Endometrium (tissue), 2 donors: ENCODE results near the gene RAD51B.

Experiments used
- FAIRE-seq: peaks from 2 replicates; lab custom pipeline; 2012; peaks lifted over from hg19 to GRCh38; lab: Jason Lieb, UNC
- donor health status: control.
- donor health status: control.

Gene RAD51B

DNA sequence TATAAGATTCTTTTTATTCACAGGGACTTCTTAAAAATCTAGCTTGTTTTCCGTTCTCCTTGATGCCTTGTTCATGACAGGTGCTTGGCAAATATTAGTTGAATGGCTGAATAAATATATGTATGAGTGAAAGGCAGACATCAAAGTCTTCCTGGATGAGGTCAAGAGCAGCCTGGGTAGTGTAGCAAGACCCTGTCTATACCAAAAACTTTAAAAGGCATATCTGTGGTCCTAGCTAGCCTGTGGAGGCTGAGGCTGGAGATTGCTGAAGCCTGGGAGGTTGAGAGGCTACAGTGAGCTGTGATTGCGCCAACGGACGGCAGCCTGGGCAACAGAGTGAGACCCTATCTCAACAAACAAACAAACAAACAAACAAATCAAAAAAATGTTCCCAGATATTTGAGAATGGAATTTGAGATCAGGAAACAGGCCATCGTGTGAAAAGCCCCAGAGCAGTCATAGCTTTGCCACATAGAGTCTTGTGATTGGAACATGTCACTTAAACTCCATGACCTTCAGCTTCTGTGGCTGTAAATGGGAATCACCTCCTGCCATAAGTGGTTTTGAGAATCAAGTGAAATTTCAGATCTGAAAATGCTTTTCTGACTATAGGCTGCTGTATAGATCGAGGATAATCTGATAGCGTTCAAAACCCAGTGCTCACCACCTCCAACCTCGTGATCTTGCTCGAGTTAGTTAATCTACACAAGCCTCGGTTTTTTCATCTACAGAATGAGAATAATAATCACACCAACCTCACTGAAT is 908.9 kb downstream of the RAD51B start:
- no peak for FAIRE-seq

DNA sequence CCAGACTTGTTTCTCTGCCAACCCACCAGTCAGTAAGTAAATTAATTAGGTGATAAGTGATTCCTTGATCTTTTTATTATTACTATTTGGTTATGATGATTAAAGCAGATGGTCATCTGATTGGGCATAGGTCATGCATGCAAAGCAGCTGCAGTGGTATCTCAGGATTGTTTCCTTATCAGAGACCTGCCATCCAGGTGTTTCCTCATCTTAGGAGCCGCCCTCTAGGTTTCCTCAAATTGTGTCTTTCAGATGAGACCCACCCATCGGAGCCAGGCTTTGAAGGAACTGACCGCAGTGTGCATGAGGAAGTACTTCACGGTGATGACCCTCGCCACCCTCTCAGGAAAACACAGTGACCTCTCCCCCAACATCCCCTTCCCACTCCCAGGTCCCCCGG is 910.0 kb downstream of the RAD51B start:
- no peak for FAIRE-seq

DNA sequence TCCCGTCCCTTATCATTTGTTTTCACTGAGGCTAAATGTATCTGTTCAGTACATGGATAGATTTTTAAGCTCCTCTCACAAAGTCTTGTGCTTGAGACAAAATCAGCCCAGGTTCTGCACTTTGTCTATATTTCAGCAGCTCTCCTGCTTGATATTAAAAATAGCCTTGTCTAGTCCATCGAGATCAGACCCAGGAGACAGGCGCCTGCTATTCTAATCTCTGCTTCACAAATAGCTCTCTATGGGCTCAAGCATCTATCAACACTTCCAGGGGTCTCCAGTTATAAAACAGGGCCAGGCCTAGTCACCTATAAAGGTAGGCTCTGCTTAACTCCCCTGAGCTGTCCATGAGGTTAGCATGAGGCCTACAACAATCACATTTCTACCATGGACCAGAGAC is 910.8 kb downstream of the RAD51B start:
- no peak for FAIRE-seq

GRCh38 chr14:68730811-68731425 is 911.3 kb downstream of the RAD51B start:
- no peak for FAIRE-seq

DNA sequence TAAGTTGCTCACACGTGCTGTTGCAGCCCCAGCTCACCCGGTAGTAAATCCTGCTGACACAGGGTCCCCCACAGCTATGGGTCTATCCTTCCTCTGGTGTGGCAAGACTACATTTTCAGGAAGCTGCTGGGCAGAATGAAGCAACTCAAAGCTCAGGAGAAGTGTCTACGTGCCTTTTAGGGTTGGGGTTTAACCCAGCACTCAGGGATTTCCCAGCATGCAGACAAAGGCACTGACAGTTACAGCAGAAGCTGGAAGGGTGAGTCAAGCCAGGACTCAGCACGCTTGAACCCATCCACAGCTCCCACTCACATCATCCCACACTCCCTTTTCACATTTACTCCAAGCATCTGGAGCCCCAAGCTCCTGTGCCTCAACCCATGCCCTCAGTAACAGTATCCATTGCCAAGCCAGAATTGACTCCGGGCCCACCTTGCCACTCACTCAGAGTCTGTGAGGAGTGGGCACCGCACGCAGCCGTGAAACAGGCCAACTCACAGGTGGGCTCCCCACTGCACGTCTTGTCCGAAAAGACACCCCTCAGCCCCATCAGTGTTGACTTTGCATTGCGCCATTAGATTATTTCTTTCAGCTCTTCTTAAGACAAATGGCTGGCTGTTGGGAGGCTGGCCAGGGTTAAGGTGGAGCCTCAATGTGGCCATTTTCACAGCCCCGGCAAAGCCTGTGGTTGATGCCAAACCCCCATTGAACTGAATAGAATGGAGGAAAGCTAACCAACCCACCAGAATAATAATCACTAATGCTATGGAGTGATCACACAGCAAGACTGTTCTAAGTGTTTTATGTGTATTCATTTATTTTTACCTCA is 913.7 kb downstream of the RAD51B start:
- FAIRE-seq: no peak

DNA sequence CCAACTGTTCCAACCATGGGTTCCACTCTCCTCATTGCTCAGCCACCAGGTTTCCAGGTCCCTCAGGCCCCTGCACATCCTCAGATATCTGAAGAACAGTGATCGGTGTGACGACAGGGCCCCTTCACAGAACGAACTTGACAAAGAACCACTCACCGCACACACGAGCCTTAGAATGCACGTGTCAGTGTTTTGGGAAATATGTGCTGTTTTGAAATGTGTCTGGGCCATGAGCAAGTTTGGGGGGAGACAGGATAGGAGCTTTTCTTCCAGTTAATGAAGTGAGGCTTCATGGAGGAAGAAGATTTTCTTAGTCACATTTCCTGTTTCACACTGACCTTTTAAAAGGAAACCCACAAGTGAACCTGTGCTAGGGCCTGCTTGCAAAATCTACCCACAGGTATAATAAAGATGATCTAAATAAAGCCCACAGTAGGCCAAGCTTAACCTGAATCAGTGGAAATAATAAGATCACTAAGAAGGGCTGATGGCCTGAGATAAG is 914.7 kb downstream of the RAD51B start:
- FAIRE-seq: no peak

DNA sequence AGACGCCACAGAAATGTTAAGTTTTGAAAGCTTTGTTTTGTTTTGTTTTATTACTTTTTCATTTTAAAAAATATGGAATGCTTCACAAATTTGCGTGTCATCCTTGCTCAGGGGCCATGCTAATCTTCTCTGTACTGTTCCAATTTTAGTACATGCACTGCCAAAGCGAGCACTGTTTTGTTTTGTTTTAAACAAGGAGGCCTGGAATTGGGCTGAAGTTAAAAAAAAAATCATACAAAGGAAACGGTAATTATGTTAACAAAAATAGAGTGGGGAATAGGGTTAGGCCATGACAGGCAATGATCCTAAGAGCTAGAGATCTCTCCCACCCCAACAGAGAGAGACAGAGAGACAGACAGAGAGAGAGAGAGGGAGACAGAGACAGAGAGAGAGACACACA is 916.3 kb downstream of the RAD51B start:
- FAIRE-seq: peak; percentile 93

GRCh38 chr14:68736471-68736871 is 916.9 kb downstream of the RAD51B start:
- no peak for FAIRE-seq

DNA sequence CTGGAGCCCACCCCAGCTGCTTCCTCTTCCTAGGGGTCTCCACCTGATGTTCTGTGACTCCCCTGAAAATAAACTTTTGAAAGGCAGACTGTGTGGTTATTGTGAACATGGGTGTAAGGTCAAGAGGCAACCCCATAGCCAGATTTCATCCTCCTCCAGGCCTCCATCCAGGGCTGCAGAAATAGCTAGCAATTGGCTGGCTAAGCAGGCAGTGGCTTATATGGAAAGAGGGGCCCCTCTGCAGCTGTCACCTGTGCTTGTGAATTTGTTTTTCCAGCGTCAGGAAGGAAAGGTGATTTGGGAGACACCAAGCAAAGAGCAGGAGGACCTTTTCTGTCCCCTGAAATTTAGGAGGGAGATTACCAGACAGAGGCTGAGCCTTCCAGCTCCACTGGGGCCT is 917.5 kb downstream of the RAD51B start:
- no peak for FAIRE-seq

GRCh38 chr14:68738559-68738958 is 919.0 kb downstream of the RAD51B start:
- FAIRE-seq: no peak

DNA sequence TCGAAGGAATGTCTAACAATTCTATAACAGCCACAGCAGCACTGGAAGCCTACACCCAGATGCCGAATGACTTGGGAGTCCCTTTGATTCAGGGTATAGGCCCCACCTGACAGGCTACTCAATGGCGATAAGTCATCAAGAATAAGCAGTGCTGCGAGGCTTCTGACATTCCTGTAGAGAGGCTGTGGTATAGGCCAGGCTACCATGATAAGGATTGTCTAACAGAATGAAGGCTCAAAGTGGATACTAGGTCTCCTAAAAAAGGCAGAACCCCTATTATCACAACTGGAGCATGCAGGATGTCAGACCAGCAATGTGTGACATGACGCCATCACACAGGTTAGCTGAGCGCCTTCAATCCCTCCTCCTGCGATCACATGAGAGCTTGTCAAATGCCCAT is 920.1 kb downstream of the RAD51B start:
- no peak for FAIRE-seq

DNA sequence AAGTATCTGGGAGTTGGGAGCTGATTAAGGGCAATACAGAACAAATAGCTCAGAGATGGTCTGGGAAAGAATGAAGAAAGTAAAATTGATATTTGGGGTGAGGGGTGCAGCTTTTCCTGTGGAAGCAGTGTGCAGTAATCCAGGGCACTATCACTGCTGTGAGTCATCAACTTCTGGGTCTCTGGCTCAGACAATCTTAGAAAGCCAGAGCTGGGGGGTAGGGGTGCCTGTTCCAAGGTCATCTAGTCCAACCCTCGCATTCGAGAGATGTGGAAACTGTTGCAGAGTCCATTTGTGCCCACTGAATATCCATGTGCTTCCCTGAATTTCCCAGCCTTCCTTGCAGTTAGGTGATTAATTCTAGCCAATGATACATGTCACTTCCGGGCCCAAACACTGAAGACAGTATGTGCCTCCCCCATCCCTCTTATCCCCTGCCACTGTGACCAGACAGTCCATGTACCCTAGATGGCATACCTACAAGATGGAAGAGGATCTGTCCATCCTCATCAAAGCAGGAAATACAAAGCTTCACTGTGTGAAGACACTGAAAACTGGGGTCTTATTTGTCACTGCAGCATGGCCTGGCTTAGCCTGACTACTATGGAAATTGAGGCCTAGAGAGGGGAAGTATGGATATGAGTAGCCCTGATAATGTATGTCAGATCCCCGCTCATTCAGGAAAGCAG is 921.4 kb downstream of the RAD51B start:
- no peak for FAIRE-seq

- no peak for FAIRE-seq
These were observed 921.9 kb downstream of the RAD51B start for GRCh38 chr14:68741477-68741791.

GRCh38 chr14:68741839-68742470 is 922.4 kb downstream of the RAD51B start:
- FAIRE-seq: no peak

DNA sequence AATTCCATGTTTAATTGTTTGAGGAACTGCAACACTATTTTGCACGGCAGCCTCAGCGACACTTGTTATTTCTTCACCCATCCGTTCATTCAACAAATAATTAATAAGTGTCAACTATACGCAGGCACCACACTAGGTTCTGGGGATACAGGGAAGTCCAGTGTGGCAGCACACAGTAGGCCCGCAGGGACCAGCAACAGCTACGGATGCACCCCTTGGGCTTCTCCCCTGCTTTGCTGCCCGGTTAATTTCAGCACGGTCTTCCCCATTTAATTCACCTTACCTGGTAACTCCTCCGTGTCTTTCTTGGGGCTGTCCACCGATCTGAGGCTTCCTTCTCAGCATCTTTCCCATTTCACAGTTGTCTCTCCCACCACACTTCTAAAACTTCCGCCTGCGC is 925.0 kb downstream of the RAD51B start:
- FAIRE-seq: no peak

DNA sequence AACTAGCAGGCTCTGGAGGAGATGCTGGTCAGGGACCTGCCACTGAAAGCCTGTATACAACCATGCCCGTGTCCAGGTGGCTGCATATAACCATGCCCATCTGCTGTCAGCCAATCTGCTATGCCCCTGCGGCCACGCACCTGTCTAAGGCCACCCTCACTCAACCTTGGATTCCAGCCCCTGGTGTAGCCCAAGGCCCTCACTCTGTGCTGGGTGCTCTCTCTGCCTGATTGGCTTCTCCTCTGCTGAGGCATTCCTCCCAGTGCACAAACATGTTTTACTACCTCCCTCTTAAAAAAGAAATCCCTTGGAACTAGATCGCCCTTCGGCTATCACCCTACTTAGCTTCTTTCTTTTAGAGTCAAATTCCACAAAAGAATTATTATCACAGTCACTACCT is 927.8 kb downstream of the RAD51B start:
- no peak for FAIRE-seq

DNA sequence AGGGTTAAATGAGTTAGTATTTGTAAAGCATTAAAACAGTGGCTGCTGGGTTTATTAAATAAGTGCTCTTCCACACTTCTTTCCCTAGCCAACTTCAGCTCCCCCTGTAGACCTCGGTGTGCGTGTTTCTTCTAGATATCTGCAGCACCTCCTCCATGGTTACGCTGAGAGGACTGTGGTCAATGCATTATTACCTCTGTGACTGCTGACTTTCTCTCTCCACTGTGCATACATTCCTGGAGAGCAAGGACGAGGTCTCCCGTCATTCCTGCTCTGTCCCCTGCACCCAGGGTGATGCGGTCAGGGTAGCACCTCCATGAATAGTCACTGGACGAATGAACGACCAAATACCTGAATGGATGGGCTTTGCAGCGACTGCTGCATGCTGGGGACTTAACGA is 928.7 kb downstream of the RAD51B start:
- FAIRE-seq: no peak

DNA sequence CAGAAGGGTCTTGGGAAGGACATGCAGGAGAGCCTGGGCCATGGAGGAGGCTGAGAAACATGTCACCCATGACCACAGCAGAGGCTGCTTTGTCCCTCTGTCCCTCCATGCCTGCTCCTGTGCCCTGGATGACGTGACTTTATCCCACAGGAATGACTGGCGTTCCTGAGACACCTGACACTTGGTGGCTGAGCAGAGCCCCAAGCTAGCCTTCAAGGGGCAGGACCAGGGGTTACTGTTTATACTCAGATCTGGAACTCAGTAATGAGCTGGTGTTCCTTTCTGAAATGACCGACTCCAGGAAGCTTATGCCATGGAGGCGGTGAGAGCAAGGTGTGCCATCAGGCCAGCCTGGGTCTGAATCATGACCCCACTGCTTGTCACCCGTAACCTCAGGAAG is 929.1 kb downstream of the RAD51B start:
- FAIRE-seq: no peak

- no peak for FAIRE-seq
These were observed 930.2 kb downstream of the RAD51B start for GRCh38 chr14:68749487-68750475.

DNA sequence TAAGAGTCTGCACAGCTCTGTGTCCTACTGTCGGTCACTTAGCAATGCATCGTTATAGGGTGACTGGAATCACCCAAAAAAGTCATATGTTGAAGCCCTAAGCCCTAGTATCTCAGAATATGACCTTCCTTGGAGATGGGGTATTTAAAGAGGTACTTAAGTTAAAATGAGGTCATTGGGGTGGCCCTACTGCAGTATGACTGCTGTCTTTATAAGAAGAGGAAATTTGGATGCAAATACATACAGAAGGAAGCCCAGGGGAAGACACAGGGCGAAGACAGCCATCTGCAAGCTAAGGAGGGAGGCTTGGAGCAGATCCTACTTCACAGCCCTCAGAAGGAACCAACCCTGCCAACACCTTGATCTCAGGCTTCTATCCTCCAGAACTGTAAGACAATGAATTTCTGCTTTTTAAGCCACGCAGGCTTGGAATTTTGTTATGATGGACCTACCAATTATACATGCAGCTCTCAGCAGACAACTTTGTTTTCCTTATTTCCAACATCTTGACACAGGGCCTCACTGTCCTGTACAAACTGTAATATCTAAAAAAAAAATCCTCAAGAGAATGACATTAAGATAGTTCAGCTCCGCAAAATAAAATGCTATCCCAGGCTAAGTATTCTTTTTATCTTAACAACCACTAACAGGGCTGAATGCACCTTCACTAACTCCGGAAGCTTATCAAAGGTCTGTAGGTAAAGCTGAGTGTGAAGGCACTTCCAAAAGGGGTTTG is 932.9 kb downstream of the RAD51B start:
- FAIRE-seq: no peak
